ENCODE data around the gene PICK1. TPM values are rescaled to one million over a fixed set of nuclear protein-coding genes. Genes with fewer than 3 reads are reported as not detected.

Gene PICK1
- total RNA-seq, 1 experiment from 2014 or later: 21.3 TPM

DNA sequence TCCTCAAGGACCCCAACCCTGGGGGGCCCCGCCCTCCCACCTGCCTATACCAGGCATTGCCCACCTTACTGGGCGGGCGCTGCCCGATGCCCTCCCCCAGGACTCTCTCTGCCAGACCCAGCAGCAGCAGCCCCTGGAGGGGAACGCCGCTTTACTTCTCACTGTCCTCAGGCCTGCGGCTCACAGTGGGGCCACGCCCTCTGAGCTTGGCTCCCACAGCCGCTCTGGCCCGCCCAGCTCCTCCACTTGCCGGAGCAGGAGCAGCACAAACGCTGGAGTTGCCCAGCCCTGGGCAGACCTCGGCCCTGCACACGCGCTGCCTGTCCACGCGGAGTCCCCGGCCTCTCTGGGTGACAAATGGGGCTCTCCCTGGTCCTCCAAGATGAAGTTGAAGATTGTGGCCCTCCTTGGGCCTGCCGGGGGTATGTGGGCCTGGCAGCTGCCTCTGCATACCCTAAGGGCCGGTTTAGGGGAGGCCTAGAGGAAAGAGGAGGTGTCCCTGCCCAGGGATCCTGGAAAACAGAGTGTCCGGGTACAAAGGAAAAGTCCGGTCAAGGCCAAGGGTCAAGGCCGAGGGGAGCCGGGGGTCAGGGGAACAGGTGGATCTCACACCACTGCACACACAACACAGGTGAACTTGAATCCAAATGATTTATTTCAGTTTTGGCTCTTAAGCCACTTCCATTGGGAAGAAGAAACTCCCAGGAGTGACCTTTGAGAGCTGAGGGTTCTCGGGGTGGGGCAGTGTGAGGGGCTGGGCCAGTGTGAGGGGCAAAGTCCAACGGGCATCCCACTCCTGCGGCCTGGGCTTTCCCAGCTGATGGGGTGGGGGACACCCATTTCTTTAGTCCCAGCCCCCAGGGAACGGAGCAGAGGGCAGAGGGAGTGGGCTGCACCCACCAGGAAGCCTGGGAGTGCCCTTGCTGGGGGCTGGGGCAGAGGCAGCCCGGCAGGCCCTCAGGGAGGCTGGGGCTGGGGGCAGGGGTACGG, 54.0 kb downstream of the PICK1 start:
- no peak overlapping the region for H3K4me3 ChIP-seq (ENCODE audit: low read depth in 2 of 2, low read length in 2 of 2)
- no TSS peak for BruUV-seq (replicated peaks)
- CTCF ChIA-PET: no interaction called here
- no peak overlapping the region for H3K27ac ChIP-seq (ENCODE audit: low read length)
- H3K4me1 ChIP-seq (ENCODE audit: control insufficient read depth, insufficient read depth, low read length): no peaks in the 10 kb centered on the region
- no peaks in the 10 kb centered on the region for H3K36me3 ChIP-seq (ENCODE audit: control insufficient read depth, insufficient read depth, low read length)
- intact Hi-C loops (cut with micrococcal nuclease; ENCODE audit: unreplicated experiment): no loop called here
- ATAC-seq (no peak), DNase-seq (ENCODE audit: low read depth, low spot score) (no peak)
- no peaks in the 10 kb centered on the region for H3K27me3 ChIP-seq (ENCODE audit: control insufficient read depth, insufficient read depth, low read length)
- in situ Hi-C loops (cut with HindIII; ENCODE audit: low pct_unique_long_range_greater_than_20kb, low sequenced_read_pairs): no loop called here
- no peaks in the 10 kb centered on the region for H3K9me3 ChIP-seq (ENCODE audit: control insufficient read depth, insufficient read depth, low read depth, low read length)
- POLR2A ChIA-PET: interaction anchor here (0.5 to 0.6 kb wide), 2 partner anchors 11 to 94 kb away, joined by 3 read pairs; no protein-coding TSS in a partner anchor
- TF ChIP-seq, protein P1, sequence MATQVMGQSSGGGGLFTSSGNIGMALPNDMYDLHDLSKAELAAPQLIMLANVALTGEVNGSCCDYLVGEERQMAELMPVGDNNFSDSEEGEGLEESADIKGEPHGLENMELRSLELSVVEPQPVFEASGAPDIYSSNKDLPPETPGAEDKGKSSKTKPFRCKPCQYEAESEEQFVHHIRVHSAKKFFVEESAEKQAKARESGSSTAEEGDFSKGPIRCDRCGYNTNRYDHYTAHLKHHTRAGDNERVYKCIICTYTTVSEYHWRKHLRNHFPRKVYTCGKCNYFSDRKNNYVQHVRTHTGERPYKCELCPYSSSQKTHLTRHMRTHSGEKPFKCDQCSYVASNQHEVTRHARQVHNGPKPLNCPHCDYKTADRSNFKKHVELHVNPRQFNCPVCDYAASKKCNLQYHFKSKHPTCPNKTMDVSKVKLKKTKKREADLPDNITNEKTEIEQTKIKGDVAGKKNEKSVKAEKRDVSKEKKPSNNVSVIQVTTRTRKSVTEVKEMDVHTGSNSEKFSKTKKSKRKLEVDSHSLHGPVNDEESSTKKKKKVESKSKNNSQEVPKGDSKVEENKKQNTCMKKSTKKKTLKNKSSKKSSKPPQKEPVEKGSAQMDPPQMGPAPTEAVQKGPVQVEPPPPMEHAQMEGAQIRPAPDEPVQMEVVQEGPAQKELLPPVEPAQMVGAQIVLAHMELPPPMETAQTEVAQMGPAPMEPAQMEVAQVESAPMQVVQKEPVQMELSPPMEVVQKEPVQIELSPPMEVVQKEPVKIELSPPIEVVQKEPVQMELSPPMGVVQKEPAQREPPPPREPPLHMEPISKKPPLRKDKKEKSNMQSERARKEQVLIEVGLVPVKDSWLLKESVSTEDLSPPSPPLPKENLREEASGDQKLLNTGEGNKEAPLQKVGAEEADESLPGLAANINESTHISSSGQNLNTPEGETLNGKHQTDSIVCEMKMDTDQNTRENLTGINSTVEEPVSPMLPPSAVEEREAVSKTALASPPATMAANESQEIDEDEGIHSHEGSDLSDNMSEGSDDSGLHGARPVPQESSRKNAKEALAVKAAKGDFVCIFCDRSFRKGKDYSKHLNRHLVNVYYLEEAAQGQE (IDR thresholded peaks at IDR 0.05; ENCODE audit: insufficient read depth in 1 of 2, low read depth in 2 of 2, low read length in 1 of 2): no peak
- no peak for TF ChIP-seq POLR2AphosphoS5 (IDR thresholded peaks at IDR 0.05; ENCODE audit: low read depth, low read length)
- TF ChIP-seq, protein P2, sequence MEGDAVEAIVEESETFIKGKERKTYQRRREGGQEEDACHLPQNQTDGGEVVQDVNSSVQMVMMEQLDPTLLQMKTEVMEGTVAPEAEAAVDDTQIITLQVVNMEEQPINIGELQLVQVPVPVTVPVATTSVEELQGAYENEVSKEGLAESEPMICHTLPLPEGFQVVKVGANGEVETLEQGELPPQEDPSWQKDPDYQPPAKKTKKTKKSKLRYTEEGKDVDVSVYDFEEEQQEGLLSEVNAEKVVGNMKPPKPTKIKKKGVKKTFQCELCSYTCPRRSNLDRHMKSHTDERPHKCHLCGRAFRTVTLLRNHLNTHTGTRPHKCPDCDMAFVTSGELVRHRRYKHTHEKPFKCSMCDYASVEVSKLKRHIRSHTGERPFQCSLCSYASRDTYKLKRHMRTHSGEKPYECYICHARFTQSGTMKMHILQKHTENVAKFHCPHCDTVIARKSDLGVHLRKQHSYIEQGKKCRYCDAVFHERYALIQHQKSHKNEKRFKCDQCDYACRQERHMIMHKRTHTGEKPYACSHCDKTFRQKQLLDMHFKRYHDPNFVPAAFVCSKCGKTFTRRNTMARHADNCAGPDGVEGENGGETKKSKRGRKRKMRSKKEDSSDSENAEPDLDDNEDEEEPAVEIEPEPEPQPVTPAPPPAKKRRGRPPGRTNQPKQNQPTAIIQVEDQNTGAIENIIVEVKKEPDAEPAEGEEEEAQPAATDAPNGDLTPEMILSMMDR (IDR thresholded peaks at IDR 0.05): no peak

DNA sequence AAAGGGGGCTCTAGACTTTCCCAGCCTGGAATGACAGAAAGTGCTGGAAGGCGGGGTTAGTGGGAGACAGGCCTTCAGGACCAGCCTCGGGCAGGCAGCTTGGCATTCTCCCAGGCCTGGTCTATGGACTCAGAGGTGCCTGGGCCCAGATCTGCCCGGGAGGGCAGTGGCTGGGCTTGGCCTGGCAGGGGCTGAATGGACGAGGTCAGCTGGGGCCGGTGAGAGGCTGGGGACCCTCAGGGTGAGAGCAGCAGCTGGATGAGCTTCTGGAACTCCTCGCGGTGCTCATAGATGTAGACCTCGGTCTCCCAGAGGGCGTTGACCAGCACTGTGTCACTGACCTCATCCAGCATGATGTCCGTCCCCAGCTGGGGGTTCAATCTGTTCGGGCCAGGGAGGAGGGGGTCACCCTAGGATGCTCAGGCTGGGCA, 54.7 kb downstream of the PICK1 start:
- TF ChIP-seq, protein P2 (IDR thresholded peaks at IDR 0.05): no peak
- TF ChIP-seq SIN3A (IDR thresholded peaks at IDR 0.05; ENCODE audit: borderline replicate concordance, insufficient read depth, low read depth, low read length) (no peak), POLR2AphosphoS5 (IDR thresholded peaks at IDR 0.05; ENCODE audit: low read depth, low read length) (no peak), TCF7L2 (IDR thresholded peaks at IDR 0.05; ENCODE audit: low read depth, low read length) (no peak)
- TF ChIP-seq, protein P1 (IDR thresholded peaks at IDR 0.05; ENCODE audit: insufficient read depth in 1 of 2, low read depth in 2 of 2, low read length in 1 of 2): no peak
- ChIA-PET CTCF (no interaction called here), POLR2A (no interaction called here)
- Histone ChIP-seq H3K9me3 (ENCODE audit: control insufficient read depth, insufficient read depth, low read depth, low read length) (no peaks in the 10 kb centered on the region), H3K4me3 (ENCODE audit: low read depth in 2 of 2, low read length in 2 of 2) (no peak overlapping the region), H3K27ac (ENCODE audit: low read length) (no peak overlapping the region), H3K27me3 (ENCODE audit: control insufficient read depth, insufficient read depth, low read length) (no peaks in the 10 kb centered on the region), H3K4me1 (ENCODE audit: control insufficient read depth, insufficient read depth, low read length) (no peaks in the 10 kb centered on the region), H3K36me3 (ENCODE audit: control insufficient read depth, insufficient read depth, low read length) (no peaks in the 10 kb centered on the region)
- intact Hi-C loops (cut with micrococcal nuclease; ENCODE audit: unreplicated experiment): no loop called here
- in situ Hi-C loops (cut with HindIII; ENCODE audit: low pct_unique_long_range_greater_than_20kb, low sequenced_read_pairs): no loop called here
- ATAC-seq: no peak
- no TSS peak for BruUV-seq (replicated peaks)
- DNase-seq (ENCODE audit: low read depth, low spot score): no peak
